GM20000 (cell line): ENCODE data around the gene PROCA1.
"Not testable (repeated sequence)": the region's sequence is repeated elsewhere in the genome, so short reads cannot be mapped to it uniquely, and the experiment has no call there.

Source experiments
- DNase-seq: peaks from one replicate; pipeline ENCODE4 v3.0.0; 2012; ENCODE audit warnings: low spot score
- TF ChIP-seq, protein P1 (sequence below): IDR thresholded peaks from 2 replicates; pipeline ENCODE4 v1.5.1; 2012; ENCODE audit warnings: mild to moderate bottlenecking, control low read depth; ENCODE audit errors: extremely low read depth, missing control alignments

PROCA1 gene

GRCh38 chr17:28725660-28726225 is 14.1 kb upstream of the PROCA1 start:
- TF ChIP-seq, protein P1, sequence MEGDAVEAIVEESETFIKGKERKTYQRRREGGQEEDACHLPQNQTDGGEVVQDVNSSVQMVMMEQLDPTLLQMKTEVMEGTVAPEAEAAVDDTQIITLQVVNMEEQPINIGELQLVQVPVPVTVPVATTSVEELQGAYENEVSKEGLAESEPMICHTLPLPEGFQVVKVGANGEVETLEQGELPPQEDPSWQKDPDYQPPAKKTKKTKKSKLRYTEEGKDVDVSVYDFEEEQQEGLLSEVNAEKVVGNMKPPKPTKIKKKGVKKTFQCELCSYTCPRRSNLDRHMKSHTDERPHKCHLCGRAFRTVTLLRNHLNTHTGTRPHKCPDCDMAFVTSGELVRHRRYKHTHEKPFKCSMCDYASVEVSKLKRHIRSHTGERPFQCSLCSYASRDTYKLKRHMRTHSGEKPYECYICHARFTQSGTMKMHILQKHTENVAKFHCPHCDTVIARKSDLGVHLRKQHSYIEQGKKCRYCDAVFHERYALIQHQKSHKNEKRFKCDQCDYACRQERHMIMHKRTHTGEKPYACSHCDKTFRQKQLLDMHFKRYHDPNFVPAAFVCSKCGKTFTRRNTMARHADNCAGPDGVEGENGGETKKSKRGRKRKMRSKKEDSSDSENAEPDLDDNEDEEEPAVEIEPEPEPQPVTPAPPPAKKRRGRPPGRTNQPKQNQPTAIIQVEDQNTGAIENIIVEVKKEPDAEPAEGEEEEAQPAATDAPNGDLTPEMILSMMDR: no peak
- no peak for DNase-seq

DNA sequence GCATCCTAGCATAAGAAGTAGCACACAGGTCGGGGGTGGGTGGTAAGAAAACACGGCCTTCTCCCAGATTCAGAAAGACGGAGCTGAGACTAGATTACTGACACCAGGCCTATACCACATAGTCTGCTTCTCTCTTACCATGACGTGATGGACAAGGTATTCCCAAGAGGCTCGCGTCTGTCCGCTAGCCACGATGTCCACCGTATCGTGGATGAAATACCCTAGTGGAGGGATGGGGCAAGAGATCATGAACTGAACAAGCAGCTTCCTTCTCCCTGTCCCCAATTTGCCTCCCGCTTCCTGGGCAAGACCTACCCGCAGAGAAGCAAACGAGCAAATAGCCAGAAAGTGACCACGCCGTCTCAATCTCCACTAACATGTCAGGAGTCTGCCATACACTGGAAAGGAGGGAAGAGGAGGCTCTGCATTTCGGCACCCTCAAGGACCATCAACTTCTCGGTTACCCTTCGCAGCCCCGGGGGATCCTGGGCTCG is 13.5 kb upstream of the PROCA1 start:
- TF ChIP-seq, protein P1: no peak
- no peak for DNase-seq

DNA sequence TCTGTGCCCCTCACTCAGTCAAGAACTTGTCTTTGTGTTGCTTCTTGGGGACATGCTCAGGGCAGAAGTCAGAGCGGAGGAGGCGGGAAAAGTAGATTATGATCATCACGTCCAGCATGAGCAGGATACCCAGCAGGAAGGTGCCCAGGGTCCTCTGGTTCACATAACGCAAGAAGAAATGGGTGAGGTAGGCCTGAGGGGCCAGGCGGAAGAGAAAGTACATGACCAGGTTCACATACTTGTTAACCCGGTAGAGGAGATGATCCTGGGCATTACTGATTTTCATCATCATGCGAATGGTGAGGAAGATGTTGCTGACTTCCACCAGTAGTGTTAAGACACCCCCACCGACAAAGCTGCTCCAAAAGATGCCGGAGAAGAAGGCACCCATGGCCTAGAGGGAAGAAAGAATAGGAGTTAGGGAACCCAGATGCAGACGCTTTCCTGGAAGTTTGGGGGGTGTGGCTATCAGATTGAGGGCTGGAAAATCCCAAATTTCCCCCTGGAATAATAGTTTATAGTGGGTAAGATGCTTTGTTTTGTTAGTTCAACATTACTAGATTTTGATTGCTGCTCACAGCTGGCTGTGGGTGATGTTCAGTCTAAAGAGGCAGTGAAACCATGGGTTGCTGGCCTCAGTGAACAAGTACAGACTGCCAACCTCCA is 12.9 kb upstream of the PROCA1 start:
- no peak for DNase-seq
- TF ChIP-seq, protein P1: no peak

DNA sequence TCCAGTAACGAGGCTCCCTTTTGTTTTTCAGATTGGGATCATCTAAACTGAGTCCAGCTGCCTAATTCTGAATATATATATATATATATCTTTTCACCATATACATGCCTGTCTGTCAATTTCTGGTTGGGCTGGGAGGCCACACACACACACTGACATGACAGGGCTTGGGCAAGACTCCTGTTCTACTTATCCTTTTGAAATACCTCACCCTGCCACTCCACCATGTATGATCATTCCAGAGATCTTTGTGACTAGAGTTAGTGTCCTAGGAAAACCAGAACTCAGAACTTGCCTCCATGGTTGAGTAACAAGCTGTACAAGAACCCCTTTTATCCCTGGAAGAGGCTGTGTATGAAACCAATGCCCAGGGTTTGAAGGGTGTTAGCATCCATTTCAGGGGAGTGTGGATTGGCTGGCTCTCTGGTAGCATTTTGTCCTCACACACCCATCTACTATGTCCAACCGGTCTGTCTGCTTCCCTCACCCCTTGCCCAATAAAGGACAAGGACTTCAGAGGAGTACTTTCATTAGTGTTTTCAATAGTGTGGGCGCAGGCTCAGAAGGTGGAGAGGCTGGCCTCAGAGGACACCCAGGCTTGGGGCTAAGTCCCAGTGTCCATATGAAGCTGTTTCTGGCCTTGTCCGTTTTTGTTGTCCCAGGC is 12.3 kb upstream of the PROCA1 start:
- not testable (repeated sequence) for DNase-seq

DNA sequence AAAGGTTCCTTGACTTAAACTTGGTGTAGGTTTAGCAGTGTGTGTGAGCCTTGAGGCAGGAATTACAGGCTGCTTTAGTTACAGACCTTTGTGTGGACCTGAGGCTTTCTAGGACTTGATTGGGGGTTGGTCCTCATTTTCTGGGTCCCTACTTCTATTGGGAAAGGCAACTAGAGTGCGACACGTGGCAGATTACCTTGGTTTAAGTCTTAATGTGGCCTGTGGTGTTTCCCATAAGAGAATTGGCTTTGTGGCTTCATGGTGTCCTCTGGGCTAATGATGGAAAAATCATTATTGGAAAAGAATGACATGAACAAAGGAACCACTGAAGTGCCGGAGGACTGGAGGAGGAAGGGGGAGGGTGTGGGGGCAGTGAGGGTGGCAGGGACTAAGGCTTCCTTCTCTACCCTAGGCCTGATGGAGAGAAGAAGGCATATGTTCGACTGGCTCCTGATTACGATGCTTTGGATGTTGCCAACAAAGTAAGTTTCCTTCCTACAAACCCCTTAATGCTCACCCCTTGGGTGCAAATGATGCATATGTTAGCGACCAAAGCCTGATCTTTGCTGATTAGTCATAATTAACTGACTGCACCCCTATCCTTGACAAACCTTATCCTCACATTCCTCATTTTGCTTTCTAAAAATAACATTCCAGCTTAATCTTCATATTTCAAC is 11.6 kb upstream of the PROCA1 start:
- DNase-seq: no peak
- TF ChIP-seq, protein P1: no peak

DNA sequence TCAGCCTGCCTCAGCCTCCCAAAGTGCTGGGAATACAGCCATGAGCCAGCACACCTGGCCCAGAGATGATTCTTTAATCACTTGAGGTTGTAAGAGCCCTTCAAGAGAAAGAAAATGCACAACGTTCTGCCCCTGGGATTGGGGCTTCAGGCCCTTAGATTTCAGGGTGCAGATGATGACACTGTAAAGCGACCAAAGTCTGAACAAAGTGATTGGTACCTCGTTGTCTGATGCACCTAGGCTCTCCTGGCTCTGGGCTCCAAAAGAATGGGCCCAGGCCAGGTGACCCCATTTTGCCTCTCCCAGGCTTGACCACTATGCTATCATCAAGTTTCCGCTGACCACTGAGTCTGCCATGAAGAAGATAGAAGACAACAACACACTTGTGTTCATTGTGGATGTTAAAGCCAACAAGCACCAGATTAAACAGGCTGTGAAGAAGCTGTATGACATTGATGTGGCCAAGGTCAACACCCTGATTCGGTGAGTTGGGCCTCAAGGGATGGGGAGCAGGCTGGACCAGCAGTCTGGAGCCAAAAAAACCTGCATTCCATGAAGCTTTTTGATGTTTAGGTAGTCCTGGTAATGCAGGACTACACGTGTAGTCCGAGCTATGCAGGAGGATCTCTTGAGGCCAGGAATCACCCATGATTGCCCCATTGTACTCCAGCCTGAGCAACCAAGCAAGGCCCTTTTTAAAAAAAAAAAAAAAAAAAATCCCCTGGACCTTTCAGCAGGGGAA is 10.9 kb upstream of the PROCA1 start:
- TF ChIP-seq, protein P1: no peak
- no peak for DNase-seq

DNA sequence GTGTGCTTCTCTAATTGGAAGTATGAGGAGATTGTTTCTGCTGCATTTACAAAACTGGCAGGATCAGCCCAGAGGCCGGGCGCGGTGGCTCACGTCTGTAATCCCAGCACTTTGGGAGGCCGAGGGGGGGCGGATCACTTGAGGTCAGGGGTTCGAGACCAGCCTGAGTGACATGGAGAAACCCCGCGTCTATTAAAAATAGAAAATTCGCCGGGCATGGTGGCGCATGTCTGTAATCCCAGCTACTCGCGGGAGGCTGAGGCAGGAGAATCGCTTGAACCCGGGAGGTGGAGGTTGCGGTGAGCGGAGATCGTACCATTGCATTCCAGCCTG is 9.3 kb upstream of the PROCA1 start:
- not testable (repeated sequence) for DNase-seq
